ENCODE measurements around the gene ZNF581.

DNA sequence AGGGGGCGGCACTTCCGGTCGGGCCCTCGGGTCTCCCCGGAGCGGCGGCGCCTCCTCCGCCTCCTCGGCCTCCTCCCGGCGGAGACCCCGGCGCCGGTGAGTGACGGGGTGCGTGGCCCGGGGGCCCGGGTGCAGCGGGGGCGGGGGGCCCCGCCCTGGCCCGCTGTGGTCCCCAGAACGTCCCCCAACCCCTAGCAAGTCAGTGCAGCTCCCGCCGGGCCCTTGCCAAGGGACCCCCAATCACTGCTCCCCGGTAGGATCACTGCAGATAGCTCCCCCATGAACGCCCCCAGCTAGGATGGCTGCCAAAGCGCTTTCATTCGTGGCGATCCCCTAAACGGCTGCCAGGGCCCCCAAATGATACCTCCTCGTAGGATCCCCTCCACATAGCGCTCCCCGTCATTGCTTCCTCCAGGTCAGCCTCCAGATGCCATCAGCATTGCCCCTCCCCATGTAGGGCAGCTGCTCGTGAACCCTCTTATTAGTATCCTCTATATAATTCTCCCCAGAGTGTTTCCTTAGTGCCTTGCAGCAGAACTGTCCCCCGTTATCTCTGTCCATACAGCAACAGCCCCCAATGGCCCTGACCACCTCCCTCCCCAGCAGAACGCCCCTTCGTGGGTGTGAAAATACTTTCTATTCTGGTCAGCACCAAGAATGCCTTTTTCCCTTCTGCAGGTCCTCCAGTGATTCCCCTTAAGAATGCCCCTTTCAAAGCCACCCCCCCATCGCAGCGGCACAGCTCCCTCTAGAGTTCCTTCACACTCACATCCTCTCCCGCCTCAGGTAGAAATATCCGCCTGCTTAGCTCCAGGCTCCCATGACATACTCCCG, 37.6 kb upstream of the ZNF581 start, which contains the start of gene ZNF865:
- TF ChIP-seq POLR2AphosphoS5 (IDR thresholded peaks at IDR 0.05): no peak
- TF ChIP-seq, protein P1, sequence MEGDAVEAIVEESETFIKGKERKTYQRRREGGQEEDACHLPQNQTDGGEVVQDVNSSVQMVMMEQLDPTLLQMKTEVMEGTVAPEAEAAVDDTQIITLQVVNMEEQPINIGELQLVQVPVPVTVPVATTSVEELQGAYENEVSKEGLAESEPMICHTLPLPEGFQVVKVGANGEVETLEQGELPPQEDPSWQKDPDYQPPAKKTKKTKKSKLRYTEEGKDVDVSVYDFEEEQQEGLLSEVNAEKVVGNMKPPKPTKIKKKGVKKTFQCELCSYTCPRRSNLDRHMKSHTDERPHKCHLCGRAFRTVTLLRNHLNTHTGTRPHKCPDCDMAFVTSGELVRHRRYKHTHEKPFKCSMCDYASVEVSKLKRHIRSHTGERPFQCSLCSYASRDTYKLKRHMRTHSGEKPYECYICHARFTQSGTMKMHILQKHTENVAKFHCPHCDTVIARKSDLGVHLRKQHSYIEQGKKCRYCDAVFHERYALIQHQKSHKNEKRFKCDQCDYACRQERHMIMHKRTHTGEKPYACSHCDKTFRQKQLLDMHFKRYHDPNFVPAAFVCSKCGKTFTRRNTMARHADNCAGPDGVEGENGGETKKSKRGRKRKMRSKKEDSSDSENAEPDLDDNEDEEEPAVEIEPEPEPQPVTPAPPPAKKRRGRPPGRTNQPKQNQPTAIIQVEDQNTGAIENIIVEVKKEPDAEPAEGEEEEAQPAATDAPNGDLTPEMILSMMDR (IDR thresholded peaks at IDR 0.05): peak; percentile 20 to 65
- TF ChIP-seq POLR2A (IDR thresholded peaks at IDR 0.05): no peak

All from suprapubic skin (tissue), 4 donors.